Measurements from ENCODE around the gene RNF181. TPM values are rescaled to one million over a fixed set of nuclear protein-coding genes. Genes with fewer than 3 reads are reported as not detected.

Gene RNF181
- total and polyA plus RNA-seq, 2 of the 13 experiments (the other 11 are each of a cell fraction or from before 2014, with no cell fraction given) = 224 to 578 TPM

DNA sequence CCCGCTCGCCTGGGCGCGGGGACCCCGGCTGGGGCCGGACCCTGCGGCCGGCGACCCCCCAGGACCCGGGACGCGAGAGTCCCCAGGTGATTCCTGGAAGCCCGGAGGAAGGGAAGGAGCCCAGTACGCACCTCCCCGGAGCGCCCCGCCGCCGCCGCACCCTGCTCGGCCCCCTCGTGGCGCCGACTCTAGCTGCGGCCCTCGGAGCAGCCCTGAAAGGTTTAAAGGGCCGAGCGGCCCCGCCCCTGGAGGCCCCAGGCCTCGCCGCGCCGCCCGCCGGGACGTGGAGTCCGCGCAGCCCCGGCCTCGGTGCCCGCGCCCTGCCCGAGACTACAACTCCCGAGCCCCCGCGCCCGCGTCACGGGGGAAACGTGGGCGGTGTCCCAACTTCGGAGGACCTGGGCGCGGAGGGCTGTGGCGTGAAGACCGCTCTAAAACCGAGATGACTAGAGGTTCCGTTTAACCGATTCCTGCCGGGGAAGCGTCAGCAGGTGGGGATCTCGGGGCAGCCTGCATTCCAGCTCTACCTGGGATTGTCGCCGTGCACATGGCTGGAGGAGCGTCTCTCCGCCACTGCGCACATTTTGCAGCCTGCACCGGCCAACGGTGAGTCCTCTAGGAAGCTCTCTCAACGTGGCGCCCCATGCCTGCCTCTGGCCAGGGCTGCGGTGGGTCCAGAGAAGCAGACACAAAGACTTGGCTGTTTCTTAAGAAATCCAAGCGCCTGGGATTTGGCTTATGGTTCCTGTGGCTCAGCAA, 7.1 kb downstream of the RNF181 start, which contains the start of gene TMEM150A (continued):
- TF ChIP-seq, protein P1, sequence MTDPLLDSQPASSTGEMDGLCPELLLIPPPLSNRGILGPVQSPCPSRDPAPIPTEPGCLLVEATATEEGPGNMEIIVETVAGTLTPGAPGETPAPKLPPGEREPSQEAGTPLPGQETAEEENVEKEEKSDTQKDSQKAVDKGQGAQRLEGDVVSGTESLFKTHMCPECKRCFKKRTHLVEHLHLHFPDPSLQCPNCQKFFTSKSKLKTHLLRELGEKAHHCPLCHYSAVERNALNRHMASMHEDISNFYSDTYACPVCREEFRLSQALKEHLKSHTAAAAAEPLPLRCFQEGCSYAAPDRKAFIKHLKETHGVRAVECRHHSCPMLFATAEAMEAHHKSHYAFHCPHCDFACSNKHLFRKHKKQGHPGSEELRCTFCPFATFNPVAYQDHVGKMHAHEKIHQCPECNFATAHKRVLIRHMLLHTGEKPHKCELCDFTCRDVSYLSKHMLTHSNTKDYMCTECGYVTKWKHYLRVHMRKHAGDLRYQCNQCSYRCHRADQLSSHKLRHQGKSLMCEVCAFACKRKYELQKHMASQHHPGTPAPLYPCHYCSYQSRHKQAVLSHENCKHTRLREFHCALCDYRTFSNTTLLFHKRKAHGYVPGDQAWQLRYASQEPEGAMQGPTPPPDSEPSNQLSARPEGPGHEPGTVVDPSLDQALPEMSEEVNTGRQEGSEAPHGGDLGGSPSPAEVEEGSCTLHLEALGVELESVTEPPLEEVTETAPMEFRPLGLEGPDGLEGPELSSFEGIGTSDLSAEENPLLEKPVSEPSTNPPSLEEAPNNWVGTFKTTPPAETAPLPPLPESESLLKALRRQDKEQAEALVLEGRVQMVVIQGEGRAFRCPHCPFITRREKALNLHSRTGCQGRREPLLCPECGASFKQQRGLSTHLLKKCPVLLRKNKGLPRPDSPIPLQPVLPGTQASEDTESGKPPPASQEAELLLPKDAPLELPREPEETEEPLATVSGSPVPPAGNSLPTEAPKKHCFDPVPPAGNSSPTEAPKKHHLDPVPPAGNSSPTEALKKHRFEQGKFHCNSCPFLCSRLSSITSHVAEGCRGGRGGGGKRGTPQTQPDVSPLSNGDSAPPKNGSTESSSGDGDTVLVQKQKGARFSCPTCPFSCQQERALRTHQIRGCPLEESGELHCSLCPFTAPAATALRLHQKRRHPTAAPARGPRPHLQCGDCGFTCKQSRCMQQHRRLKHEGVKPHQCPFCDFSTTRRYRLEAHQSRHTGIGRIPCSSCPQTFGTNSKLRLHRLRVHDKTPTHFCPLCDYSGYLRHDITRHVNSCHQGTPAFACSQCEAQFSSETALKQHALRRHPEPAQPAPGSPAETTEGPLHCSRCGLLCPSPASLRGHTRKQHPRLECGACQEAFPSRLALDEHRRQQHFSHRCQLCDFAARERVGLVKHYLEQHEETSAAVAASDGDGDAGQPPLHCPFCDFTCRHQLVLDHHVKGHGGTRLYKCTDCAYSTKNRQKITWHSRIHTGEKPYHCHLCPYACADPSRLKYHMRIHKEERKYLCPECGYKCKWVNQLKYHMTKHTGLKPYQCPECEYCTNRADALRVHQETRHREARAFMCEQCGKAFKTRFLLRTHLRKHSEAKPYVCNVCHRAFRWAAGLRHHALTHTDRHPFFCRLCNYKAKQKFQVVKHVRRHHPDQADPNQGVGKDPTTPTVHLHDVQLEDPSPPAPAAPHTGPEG (CRISPR knock-in tag; IDR thresholded peaks at IDR 0.05) = peak; percentile 51; the same call in 1 of the 2 replicates
- TF ChIP-seq ZBTB20 (CRISPR knock-in tag; IDR thresholded peaks at IDR 0.05; ENCODE audit: borderline replicate concordance, low read depth) = no peak
- TF ChIP-seq, protein P2, sequence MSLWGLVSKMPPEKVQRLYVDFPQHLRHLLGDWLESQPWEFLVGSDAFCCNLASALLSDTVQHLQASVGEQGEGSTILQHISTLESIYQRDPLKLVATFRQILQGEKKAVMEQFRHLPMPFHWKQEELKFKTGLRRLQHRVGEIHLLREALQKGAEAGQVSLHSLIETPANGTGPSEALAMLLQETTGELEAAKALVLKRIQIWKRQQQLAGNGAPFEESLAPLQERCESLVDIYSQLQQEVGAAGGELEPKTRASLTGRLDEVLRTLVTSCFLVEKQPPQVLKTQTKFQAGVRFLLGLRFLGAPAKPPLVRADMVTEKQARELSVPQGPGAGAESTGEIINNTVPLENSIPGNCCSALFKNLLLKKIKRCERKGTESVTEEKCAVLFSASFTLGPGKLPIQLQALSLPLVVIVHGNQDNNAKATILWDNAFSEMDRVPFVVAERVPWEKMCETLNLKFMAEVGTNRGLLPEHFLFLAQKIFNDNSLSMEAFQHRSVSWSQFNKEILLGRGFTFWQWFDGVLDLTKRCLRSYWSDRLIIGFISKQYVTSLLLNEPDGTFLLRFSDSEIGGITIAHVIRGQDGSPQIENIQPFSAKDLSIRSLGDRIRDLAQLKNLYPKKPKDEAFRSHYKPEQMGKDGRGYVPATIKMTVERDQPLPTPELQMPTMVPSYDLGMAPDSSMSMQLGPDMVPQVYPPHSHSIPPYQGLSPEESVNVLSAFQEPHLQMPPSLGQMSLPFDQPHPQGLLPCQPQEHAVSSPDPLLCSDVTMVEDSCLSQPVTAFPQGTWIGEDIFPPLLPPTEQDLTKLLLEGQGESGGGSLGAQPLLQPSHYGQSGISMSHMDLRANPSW (CRISPR knock-in tag; IDR thresholded peaks at IDR 0.05; ENCODE audit: borderline replicate concordance) = no peak
- TF ChIP-seq, protein P3, sequence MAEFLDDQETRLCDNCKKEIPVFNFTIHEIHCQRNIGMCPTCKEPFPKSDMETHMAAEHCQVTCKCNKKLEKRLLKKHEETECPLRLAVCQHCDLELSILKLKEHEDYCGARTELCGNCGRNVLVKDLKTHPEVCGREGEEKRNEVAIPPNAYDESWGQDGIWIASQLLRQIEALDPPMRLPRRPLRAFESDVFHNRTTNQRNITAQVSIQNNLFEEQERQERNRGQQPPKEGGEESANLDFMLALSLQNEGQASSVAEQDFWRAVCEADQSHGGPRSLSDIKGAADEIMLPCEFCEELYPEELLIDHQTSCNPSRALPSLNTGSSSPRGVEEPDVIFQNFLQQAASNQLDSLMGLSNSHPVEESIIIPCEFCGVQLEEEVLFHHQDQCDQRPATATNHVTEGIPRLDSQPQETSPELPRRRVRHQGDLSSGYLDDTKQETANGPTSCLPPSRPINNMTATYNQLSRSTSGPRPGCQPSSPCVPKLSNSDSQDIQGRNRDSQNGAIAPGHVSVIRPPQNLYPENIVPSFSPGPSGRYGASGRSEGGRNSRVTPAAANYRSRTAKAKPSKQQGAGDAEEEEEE (CRISPR knock-in tag; IDR thresholded peaks at IDR 0.05; ENCODE audit: borderline replicate concordance) = 0 out of 2 replicates have a peak, but pooled peaks have one; percentile 57
- 0 out of 2 replicates have a peak, but pooled peaks have one; percentile 19 for TF ChIP-seq GZF1 (CRISPR knock-in tag; IDR thresholded peaks at IDR 0.05)
- TF ChIP-seq, protein P4, sequence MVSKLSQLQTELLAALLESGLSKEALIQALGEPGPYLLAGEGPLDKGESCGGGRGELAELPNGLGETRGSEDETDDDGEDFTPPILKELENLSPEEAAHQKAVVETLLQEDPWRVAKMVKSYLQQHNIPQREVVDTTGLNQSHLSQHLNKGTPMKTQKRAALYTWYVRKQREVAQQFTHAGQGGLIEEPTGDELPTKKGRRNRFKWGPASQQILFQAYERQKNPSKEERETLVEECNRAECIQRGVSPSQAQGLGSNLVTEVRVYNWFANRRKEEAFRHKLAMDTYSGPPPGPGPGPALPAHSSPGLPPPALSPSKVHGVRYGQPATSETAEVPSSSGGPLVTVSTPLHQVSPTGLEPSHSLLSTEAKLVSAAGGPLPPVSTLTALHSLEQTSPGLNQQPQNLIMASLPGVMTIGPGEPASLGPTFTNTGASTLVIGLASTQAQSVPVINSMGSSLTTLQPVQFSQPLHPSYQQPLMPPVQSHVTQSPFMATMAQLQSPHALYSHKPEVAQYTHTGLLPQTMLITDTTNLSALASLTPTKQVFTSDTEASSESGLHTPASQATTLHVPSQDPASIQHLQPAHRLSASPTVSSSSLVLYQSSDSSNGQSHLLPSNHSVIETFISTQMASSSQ (IDR thresholded peaks at IDR 0.05; ENCODE audit: low read depth) = no peak
- TF ChIP-seq, protein P4 (CRISPR knock-in tag; IDR thresholded peaks at IDR 0.05; ENCODE audit: borderline replicate concordance) = no peak
- TF ChIP-seq FOXO1 (CRISPR knock-in tag; IDR thresholded peaks at IDR 0.05) = peak; percentile 54; the same call in 1 of the 2 replicates
- TF ChIP-seq ZNF660 (CRISPR knock-in tag; IDR thresholded peaks at IDR 0.05; ENCODE audit: borderline replicate concordance, low read depth) = no peak
- TF ChIP-seq ZNF367 (CRISPR knock-in tag; IDR thresholded peaks at IDR 0.05; ENCODE audit: borderline replicate concordance) = peak; percentile 100
